Ovary (tissue), 3 donors: ENCODE measurements around the gene UNC13C.

Experiments used
- POLR2A ChIP-seq: fragments of 450-650 bp; IDR thresholded peaks from one replicate; pipeline ENCODE4 v1.6.1; 2017; ENCODE audit warnings: antibody characterized with exemption, mild to moderate bottlenecking, moderate library complexity
- TF ChIP-seq, protein P1 (sequence below), 3 donors: fragments of 450-650 bp in 2 of 3; fragments of 200-600 bp in 1 of 3; IDR thresholded peaks; one replicate each; pipeline versions ENCODE4 v1.5.1 to v1.8.0; 2016 to 2022; ENCODE audit warnings: antibody characterized with exemption in 3 of 3, mild to moderate bottlenecking in 1 of 3
- donor health status: DM: no; HTN: no; CAD: no.

- TF ChIP-seq, protein P1, sequence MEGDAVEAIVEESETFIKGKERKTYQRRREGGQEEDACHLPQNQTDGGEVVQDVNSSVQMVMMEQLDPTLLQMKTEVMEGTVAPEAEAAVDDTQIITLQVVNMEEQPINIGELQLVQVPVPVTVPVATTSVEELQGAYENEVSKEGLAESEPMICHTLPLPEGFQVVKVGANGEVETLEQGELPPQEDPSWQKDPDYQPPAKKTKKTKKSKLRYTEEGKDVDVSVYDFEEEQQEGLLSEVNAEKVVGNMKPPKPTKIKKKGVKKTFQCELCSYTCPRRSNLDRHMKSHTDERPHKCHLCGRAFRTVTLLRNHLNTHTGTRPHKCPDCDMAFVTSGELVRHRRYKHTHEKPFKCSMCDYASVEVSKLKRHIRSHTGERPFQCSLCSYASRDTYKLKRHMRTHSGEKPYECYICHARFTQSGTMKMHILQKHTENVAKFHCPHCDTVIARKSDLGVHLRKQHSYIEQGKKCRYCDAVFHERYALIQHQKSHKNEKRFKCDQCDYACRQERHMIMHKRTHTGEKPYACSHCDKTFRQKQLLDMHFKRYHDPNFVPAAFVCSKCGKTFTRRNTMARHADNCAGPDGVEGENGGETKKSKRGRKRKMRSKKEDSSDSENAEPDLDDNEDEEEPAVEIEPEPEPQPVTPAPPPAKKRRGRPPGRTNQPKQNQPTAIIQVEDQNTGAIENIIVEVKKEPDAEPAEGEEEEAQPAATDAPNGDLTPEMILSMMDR (IDR thresholded peaks at IDR 0.05): no peak
- TF ChIP-seq POLR2A: no peak
Observed at GRCh38 chr15:54566654-54567053, 588.4 kb downstream of the UNC13C start.
